GM10248 (cell line): ENCODE results near the gene EGFR.

Source experiments
- CTCF ChIA-PET: fragments of 300-600 bp; sonication (Branson Sonifier 250); formaldehyde crosslinking; extraction: SDS; loops from one replicate; lab custom pipeline; 2021; ENCODE audit warnings: antibody characterized with exemption; lab: Yijun Ruan, JAX
- POLR2A ChIA-PET: fragments of 350-650 bp; sonication (Branson Sonifier 250); formaldehyde crosslinking; extraction: SDS; loops from one replicate; lab custom pipeline; 2020; ENCODE audit warnings: antibody characterized with exemption; lab: Yijun Ruan, JAX
- DNase-seq: peaks from one replicate; pipeline ENCODE4 v3.0.0; 2012; ENCODE audit errors: extremely low spot score
- CTCF ChIP-seq: IDR thresholded peaks from 2 replicates; pipeline ENCODE4 v1.5.1; 2012; ENCODE audit warnings: mild to moderate bottlenecking, low read depth; ENCODE audit errors: extremely low read depth, missing control alignments, control extremely low read depth

The EGFR gene

GRCh38 chr7:55200441-55200840, 181.6 kb downstream of the EGFR start:
- POLR2A ChIA-PET: no interaction called here

DNA sequence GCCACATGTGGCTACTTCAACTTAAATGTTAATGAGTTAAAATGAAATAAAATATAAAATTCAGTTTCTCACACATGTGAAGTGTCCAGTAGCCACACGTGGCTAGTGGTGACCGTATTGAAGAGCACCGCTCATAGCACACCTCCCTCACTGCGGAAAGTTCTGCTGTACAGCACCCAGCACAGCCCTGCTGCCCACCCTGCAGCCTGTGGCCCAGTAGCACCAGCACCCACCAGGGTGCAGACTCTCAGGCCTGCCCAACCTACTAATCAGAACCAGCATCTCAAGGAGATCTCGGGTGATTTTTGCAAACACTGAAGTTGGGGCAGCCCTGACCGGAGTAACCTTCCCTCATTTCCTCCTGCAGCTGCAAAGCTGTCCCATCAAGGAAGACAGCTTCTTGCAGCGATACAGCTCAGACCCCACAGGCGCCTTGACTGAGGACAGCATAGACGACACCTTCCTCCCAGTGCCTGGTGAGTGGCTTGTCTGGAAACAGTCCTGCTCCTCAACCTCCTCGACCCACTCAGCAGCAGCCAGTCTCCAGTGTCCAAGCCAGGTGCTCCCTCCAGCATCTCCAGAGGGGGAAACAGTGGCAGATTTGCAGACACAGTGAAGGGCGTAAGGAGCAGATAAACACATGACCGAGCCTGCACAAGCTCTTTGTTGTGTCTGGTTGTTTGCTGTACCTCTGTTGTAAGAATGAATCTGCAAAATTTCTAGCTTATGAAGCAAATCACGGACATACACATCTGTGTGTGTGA, 183.5 kb downstream of the EGFR start:
- no peak for DNase-seq
- ChIA-PET CTCF (no interaction called here), POLR2A (no interaction called here)
- no peak for TF ChIP-seq CTCF

More at GRCh38 chr7:55200441-55200840, 181.6 kb downstream of the EGFR start:
- no peak for DNase-seq
- TF ChIP-seq CTCF: no peak
- CTCF ChIA-PET: no interaction called here

- TF ChIP-seq CTCF: no peak
- ChIA-PET CTCF (no interaction called here), POLR2A (no interaction called here)
- no peak for DNase-seq
Measured at GRCh38 chr7:55203300-55203699, 184.5 kb downstream of the EGFR start.

- ChIA-PET POLR2A (no interaction called here), CTCF (no interaction called here)
- no peak for TF ChIP-seq CTCF
- no peak for DNase-seq
Measured at GRCh38 chr7:55205124-55205955, 186.5 kb downstream of the EGFR start.

- ChIA-PET POLR2A (no interaction called here), CTCF (interaction anchor here (2.4 kb wide), 1 partner anchor 48 kb away, joined by 11 read pairs; no protein-coding TSS in a partner anchor)
- DNase-seq: no peak
- TF ChIP-seq CTCF: no peak
Measured at GRCh38 chr7:55206235-55207029, 187.6 kb downstream of the EGFR start.

- no peak for TF ChIP-seq CTCF
- ChIA-PET POLR2A (no interaction called here), CTCF (interaction anchor here (2.4 kb wide), 1 partner anchor 47 kb away, joined by 11 read pairs; no protein-coding TSS in a partner anchor)
- no peak for DNase-seq
Measured at GRCh38 chr7:55207436-55208125, 188.8 kb downstream of the EGFR start.
